Neuronal stem cell (in vitro differentiated cells): ENCODE data around the gene MADD.
A peak's percentile ranks its signal among the peaks of the same experiment; 100 is the strongest.

Experiments
- DNase-seq: peaks from one replicate; pipeline ENCODE4 v3.0.0-alpha.2; 2013; ENCODE audit warnings: low spot score
- H2AFZ ChIP-seq: one replicate; pipeline ENCODE4 v1.6.1; 2013; ENCODE audit warnings: mild to moderate bottlenecking, low read length, inconsistent platforms
- H2AK5ac ChIP-seq: 2 replicates; pipeline ENCODE4 v1.6.1; 2013; ENCODE audit warnings: low read depth, mild to moderate bottlenecking, inconsistent platforms, low read length, moderate library complexity, mixed read lengths
- H2BK120ac ChIP-seq: 2 replicates; pipeline ENCODE4 v1.6.1; 2013; ENCODE audit warnings: low read depth, mild to moderate bottlenecking, inconsistent platforms, low read length, moderate library complexity, mixed read lengths
- H2BK12ac ChIP-seq: one replicate; pipeline ENCODE4 v1.6.1; 2013; ENCODE audit warnings: low read length, inconsistent platforms
- H2BK15ac ChIP-seq: 2 replicates; pipeline ENCODE4 v1.6.1; 2013; ENCODE audit warnings: mild to moderate bottlenecking, low read length, inconsistent platforms, mixed read lengths
- H2BK5ac ChIP-seq: one replicate; pipeline ENCODE4 v1.6.1; 2013; ENCODE audit warnings: inconsistent platforms, mild to moderate bottlenecking, low read length, moderate library complexity
- H3K14ac ChIP-seq: one replicate; pipeline ENCODE4 v1.6.1; 2013; ENCODE audit warnings: low read length, inconsistent platforms
- H3K18ac ChIP-seq: 2 replicates; pipeline ENCODE4 v1.6.1; 2013; ENCODE audit warnings: low read length, inconsistent platforms
- H3K23ac ChIP-seq: 2 replicates; pipeline ENCODE4 v1.6.1; 2013; ENCODE audit warnings: low read depth, mild to moderate bottlenecking, mixed read lengths, low read length, inconsistent platforms; ENCODE audit not compliant: poor library complexity
- H3K27ac ChIP-seq: replicated peaks from 3 replicates; pipeline ENCODE4 v1.5.1; 2013; ENCODE audit warnings: low read length, inconsistent platforms
- H3K27me3 ChIP-seq, 3 experiments: 2 replicates each; pipeline ENCODE4 v1.6.1; 2013; ENCODE audit warnings: low read length in 3 of 3, mild to moderate bottlenecking in 2 of 3, inconsistent platforms in 1 of 3, low read depth in 1 of 3, mixed read lengths in 1 of 3, moderate library complexity in 1 of 3; ENCODE audit not compliant: control insufficient read depth in 3 of 3, insufficient read depth in 3 of 3
- H3K36me3 ChIP-seq, 2 donors: replicated peaks in 1 of 2; 2 replicates each; pipeline ENCODE4 v1.6.1; 2013; ENCODE audit warnings: low read length in 2 of 2; ENCODE audit not compliant: control insufficient read depth in 2 of 2, insufficient read depth in 2 of 2
- H3K4ac ChIP-seq: 2 replicates; pipeline ENCODE4 v1.6.1; 2013; ENCODE audit warnings: inconsistent platforms, mild to moderate bottlenecking, low read length, moderate library complexity
- H3K4me1 ChIP-seq, 2 donors: 1 replicate in 1 of 2; 2 replicates in 1 of 2; pipeline ENCODE4 v1.6.1; 2013; ENCODE audit warnings: low read length in 2 of 2, low read depth in 1 of 2; ENCODE audit not compliant: control insufficient read depth in 2 of 2, insufficient read depth in 1 of 2
- H3K4me2 ChIP-seq: one replicate; pipeline ENCODE4 v1.6.1; 2013; ENCODE audit warnings: mild to moderate bottlenecking, low read length, inconsistent platforms; ENCODE audit not compliant: insufficient read depth, poor library complexity, severe bottlenecking
- H3K4me3 ChIP-seq, 2 donors: 2 replicates each; pipeline ENCODE4 v1.5.1; 2013; ENCODE audit warnings: low read length in 2 of 2, mild to moderate bottlenecking in 2 of 2, inconsistent platforms in 1 of 2, moderate library complexity in 1 of 2
- H3K79me1 ChIP-seq: one replicate; pipeline ENCODE4 v1.6.1; 2013; ENCODE audit warnings: low read depth, mild to moderate bottlenecking, inconsistent platforms, low read length, moderate library complexity
- H3K9ac ChIP-seq: one replicate; pipeline ENCODE4 v1.6.1; 2013; ENCODE audit warnings: mild to moderate bottlenecking, low read depth, low read length, inconsistent platforms; ENCODE audit not compliant: poor library complexity
- H3K9me3 ChIP-seq, 2 donors: replicated peaks in 1 of 2; 2 replicates each; pipeline versions ENCODE3 to v1.6.1; 2013; ENCODE audit warnings: low read length in 2 of 2, mild to moderate bottlenecking in 2 of 2, inconsistent platforms in 1 of 2, low read depth in 1 of 2, mixed read lengths in 1 of 2, moderate library complexity in 1 of 2; ENCODE audit not compliant: control insufficient read depth in 2 of 2, insufficient read depth in 1 of 2
- H4K8ac ChIP-seq: one replicate; pipeline ENCODE4 v1.6.1; 2013; ENCODE audit warnings: low read depth, mild to moderate bottlenecking, inconsistent platforms, low read length, moderate library complexity
- H4K91ac ChIP-seq: one replicate; pipeline ENCODE4 v1.6.1; 2013; ENCODE audit warnings: low read length, low read depth, mild to moderate bottlenecking, inconsistent platforms; ENCODE audit not compliant: poor library complexity
- WGBS, 2 donors: extraction: QIAGEN DNeasy Blood & Tissue Kit; methylation state at CpG; one replicate each; pipeline ENCODE4 v1.1.7; 2013; ENCODE audit warnings: missing lambda C conversion rate in 2 of 2, mixed read lengths in 1 of 2; ENCODE audit not compliant: insufficient read length in 2 of 2, insufficient replicate concordance in 1 of 2; ENCODE audit errors: extremely low coverage in 2 of 2; 5-methylcytosine and 5-hydroxymethylcytosine counted together

Gene MADD

DNA sequence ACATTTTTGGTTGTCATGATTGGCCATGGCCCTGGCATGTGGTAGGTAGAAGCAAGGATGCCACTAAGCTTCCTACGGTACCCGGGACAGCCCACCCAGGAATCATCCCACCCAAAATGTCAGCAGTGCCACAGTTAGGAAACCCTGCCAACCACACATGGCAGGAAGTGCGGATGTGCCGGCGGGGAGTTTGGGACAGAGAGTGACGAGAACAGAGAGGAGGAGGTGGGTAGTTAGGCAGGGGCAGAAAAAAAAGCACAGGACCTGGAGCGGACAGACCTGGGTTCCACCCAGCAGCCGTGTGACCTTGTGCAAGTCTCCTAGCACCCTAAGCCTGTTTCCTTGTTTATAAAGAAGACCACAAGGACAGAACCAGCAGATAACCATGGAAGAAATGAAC, 105.1 kb downstream of the MADD start:
- Histone ChIP-seq H2BK12ac (no peak overlapping the region), H2AFZ (no peak overlapping the region), H2AK5ac (no peak overlapping the region), H3K4me1 (peaks cover 0 to 4% of the 10 kb centered on the region in 2 donors), H3K9me3 (no peaks in the 10 kb centered on the region), H3K79me1 (no peaks in the 10 kb centered on the region), H3K4ac (no peak overlapping the region), H3K18ac (no peak overlapping the region), H3K4me3 (no peak overlapping the region), H3K23ac (no peak overlapping the region), H4K8ac (no peak overlapping the region), H4K91ac (no peak overlapping the region), H3K4me2 (no peak overlapping the region), H3K9ac (no peak overlapping the region), H2BK5ac (no peak overlapping the region), H3K27me3 (no peaks in the 10 kb centered on the region), H3K14ac (no peak overlapping the region), H3K36me3 (no peaks in the 10 kb centered on the region), H2BK15ac (peak overlapping the region; percentile 45), H3K27ac (no peak overlapping the region), H2BK120ac (no peak overlapping the region)
- no peak for DNase-seq
- WGBS, 2 donors = no CpG with 5 or more reads among the region's 8 CpGs

GRCh38 chr11:47375546-47376085, 105.7 kb downstream of the MADD start:
- DNase-seq = no peak
- no peak overlapping the region for H3K4me2 ChIP-seq
- peak overlapping the region; percentile 32 for H3K18ac ChIP-seq
- no peaks in the 10 kb centered on the region for H3K27me3 ChIP-seq
- no peak overlapping the region for H3K14ac ChIP-seq
- H3K27ac ChIP-seq = no peak overlapping the region
- no CpG with 5 or more reads among the region's 13 CpGs for WGBS, 2 donors
- H4K91ac ChIP-seq = no peak overlapping the region
- H2BK12ac ChIP-seq = no peak overlapping the region
- no peak overlapping the region for H3K4ac ChIP-seq
- H2BK15ac ChIP-seq = peak overlapping the region; percentile 45
- H3K4me3 ChIP-seq = no peak overlapping the region
- H4K8ac ChIP-seq = no peak overlapping the region
- H3K4me1 ChIP-seq = peaks cover 0 to 4% of the 10 kb centered on the region in 2 donors
- H3K23ac ChIP-seq = peak overlapping the region; percentile 48
- no peak overlapping the region for H2AK5ac ChIP-seq
- no peak overlapping the region for H3K9ac ChIP-seq
- no peaks in the 10 kb centered on the region for H3K9me3 ChIP-seq
- H2BK120ac ChIP-seq = no peak overlapping the region
- no peaks in the 10 kb centered on the region for H3K79me1 ChIP-seq
- H2BK5ac ChIP-seq = no peak overlapping the region
- H3K36me3 ChIP-seq = no peaks in the 10 kb centered on the region
- H2AFZ ChIP-seq = no peak overlapping the region

GRCh38 chr11:47376107-47376524, 106.2 kb downstream of the MADD start:
- Histone ChIP-seq H3K27ac (no peak overlapping the region), H3K4me2 (no peak overlapping the region), H4K91ac (no peak overlapping the region), H3K4me1 (peaks cover 0 to 4% of the 10 kb centered on the region in 2 donors), H3K9ac (no peak overlapping the region), H2BK5ac (peak overlapping the region; percentile 31), H3K18ac (peak overlapping the region; percentile 59), H3K9me3 (no peaks in the 10 kb centered on the region), H3K27me3 (no peaks in the 10 kb centered on the region), H2BK12ac (no peak overlapping the region), H4K8ac (peak overlapping the region; percentile 86), H3K4ac (no peak overlapping the region), H3K79me1 (no peaks in the 10 kb centered on the region), H2AFZ (peak overlapping the region; percentile 66), H2BK120ac (no peak overlapping the region), H2AK5ac (peak overlapping the region; percentile 32), H3K36me3 (no peaks in the 10 kb centered on the region), H2BK15ac (peak overlapping the region; percentile 45), H3K23ac (peak overlapping the region; percentile 44), H3K4me3 (peak overlapping the region in 1 of 2 donors; percentile 2), H3K14ac (no peak overlapping the region)
- no peak for DNase-seq
- no CpG with 5 or more reads among the region's 8 CpGs for WGBS, 2 donors

GRCh38 chr11:47376525-47377371, 106.8 kb downstream of the MADD start:
- Histone ChIP-seq H2BK5ac (peak overlapping the region; percentile 31), H2AK5ac (peak overlapping the region; percentile 85), H2AFZ (peak overlapping the region; percentile 66), H3K36me3 (no peaks in the 10 kb centered on the region), H3K4me2 (no peak overlapping the region), H4K91ac (peak overlapping the region; percentile 7), H3K27ac (no peak overlapping the region), H3K18ac (peak overlapping the region; percentile 65), H3K4me1 (peaks cover 0 to 4% of the 10 kb centered on the region in 2 donors), H3K79me1 (no peaks in the 10 kb centered on the region), H3K14ac (no peak overlapping the region), H2BK120ac (no peak overlapping the region), H4K8ac (no peak overlapping the region), H2BK12ac (no peak overlapping the region), H3K4me3 (no peak overlapping the region), H3K27me3 (no peaks in the 10 kb centered on the region), H3K23ac (peak overlapping the region; percentile 44), H3K9me3 (no peaks in the 10 kb centered on the region), H3K4ac (no peak overlapping the region), H3K9ac (no peak overlapping the region), H2BK15ac (peak overlapping the region; percentile 84)
- no peak for DNase-seq
- no CpG with 5 or more reads among the region's 14 CpGs for WGBS, 2 donors
